GM19463 (cell line): ENCODE results near the gene CDH4.

ENCODE experiments used
- ATAC-seq: cut with Tn5 transposase; IDR thresholded peaks from one replicate; pipeline ENCODE4 v1.9.1; 2021; ENCODE audit warnings: mild to moderate bottlenecking, moderate library complexity; ENCODE audit not compliant: unreplicated experiment

CDH4 gene

GRCh38 chr20:61673152-61673847 lies 421.2 kb downstream of the CDH4 start:
- no peak for ATAC-seq

DNA sequence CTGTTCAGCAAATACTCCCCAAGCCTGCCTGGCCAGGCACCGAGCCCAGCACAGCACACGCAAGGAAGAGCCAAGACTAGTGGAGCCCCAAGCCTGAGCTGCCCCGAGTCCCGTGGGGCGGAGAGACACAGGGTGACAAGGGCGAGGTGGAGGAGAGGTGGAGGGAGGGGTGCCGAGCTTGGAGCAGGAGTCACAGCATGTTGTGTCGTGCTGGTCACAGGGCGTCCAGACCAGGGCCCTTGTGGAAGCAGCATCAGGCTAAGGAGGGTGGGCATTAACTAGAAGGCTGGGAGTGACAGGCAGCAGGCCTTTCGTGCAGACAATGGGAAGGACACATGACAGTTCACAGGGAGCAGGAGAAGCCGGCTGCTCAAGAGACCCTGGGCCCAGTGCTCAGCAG lies 422.1 kb downstream of the CDH4 start:
- no peak for ATAC-seq

DNA sequence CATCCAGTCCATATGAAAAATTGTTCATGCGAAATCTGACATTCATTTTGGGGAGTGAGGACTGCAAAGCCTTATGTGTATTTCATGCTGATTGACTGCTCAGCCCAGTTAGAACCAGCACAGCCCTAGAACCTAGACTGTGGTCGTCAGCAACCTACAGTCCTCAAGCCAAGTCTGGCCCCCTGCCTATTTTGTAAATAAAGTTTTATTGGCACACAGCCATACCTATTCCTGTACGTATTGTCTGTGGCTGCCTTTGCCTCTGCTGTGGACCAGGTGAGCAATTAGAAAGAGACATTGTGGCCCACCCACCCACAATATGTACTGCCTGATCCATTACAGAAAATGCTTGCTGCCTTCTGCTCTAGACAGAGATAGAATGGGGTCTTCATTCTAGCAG lies 422.6 kb downstream of the CDH4 start:
- no peak for ATAC-seq

DNA sequence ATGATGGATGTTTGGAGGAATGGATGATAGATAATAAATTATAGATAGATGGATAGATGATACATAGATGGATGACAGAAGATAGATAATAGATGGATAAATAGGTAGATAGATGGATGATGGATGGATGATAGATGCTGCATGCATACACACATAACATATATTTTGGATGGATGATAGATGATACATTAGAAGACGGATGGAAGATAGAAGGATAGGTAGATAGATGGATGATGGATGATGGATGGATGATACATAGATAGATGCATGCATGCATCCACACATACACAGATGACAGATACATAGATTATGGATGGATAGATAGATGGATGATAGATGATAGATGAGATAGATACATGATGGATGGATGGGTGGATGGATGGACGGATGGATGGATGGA lies 425.9 kb downstream of the CDH4 start:
- no peak for ATAC-seq

DNA sequence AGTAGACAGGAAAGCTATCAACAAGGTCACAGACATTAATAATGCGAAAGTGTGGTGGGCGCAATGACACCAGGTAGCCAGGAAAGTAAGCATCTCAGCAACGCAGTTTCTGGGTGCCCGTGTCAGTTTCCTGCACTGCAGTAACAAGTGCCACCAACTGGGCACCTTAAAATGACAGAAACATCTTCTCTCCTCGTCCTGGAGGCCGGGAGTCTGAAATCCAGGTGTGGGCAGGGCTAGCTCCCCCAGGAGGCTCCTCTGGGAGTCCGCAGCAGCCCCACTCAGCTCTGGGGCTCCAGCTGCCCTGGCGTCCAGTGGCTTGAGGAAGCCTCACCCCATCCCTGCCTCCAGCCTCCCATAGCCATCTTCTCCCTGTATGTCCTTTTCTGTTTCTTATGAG lies 426.4 kb downstream of the CDH4 start:
- no peak for ATAC-seq

DNA sequence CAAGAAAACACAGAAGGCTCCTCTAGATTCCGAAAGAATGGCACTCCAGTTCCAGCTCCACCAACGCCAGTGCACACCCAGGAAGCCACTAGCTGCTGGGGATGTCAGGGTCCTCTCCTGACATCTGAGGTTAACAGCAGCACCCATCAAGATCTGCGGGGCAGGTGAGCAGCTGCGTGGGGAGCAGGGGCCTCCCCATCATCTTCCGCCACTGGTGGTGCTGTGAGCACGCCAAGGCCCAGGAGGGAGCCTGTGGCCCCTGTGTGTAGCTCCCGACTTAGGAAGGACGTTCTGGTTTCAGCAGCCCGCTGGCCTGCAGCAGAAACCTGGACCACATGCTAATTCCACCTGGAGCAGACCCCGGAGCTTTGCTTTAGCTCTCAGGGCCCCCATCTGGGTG lies 427.4 kb downstream of the CDH4 start:
- no peak for ATAC-seq

GRCh38 chr20:61680096-61680495 lies 428.0 kb downstream of the CDH4 start:
- ATAC-seq: no peak

- ATAC-seq: no peak
These were observed 430.3 kb downstream of the CDH4 start for GRCh38 chr20:61682114-61682995.

- ATAC-seq: no peak
These were observed 431.1 kb downstream of the CDH4 start for GRCh38 chr20:61682996-61683681.

- ATAC-seq: no peak
These were observed 431.7 kb downstream of the CDH4 start for GRCh38 chr20:61683721-61684120.

GRCh38 chr20:61684136-61684535 lies 432.1 kb downstream of the CDH4 start:
- no peak for ATAC-seq

DNA sequence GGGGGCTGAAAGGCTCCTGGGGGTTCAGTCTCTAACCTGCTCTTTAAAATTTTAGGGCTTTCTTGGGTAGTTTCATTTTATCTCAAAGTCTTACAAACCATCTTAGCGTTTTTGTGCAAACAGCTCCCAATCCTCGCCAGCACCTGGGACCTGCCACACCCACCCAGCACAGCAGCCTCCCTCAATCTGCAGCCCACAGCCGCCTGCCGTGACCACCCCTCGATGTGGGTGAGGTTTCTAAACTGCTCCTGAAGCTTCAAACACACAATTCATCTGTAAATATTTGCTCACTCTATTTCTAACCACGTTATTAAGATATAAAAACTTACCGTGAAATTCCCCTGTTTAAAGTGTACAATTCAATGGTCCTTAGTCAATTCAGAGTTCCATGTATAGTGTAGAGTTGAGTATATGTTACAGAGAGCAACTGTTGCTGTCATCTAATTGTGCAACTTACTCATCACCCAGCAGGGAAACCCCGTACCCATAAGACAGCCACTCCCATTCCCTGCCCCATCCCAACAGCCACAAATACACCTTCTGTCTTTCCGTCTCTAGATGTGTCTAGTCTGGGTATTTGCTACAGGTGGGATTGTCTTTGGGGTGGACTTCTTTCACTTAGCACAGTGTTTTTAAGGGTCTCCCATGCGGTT lies 432.6 kb downstream of the CDH4 start:
- ATAC-seq: no peak

DNA sequence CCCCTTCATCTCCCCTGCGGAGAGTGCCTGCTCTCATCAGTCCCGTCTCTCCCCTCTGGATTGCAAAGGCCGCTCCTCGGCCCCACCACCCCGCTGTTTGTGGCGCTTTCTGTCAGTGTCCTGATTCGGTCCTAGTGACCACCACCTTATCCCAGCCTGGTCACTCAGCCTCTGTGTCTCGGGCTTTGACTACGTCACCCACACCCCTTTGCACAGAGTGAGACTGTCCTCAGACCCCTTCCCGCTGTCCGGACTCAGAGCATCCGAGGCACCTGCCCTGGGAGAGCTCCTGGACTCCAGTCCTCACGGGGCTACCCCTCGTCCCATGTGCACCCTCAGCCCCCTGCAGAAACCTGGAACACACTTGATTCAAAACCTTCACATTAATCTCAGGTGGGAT lies 433.4 kb downstream of the CDH4 start:
- ATAC-seq: no peak

- ATAC-seq: no peak
These were observed 434.2 kb downstream of the CDH4 start for GRCh38 chr20:61686051-61686936.

GRCh38 chr20:61688411-61688810 lies 436.4 kb downstream of the CDH4 start:
- no peak for ATAC-seq

- no peak for ATAC-seq
These were observed 438.1 kb downstream of the CDH4 start for GRCh38 chr20:61690150-61690549.

- no peak for ATAC-seq
These were observed 439.2 kb downstream of the CDH4 start for GRCh38 chr20:61690993-61691838.

- no peak for ATAC-seq
These were observed 439.9 kb downstream of the CDH4 start for GRCh38 chr20:61691978-61692377.

- ATAC-seq: no peak
These were observed 440.4 kb downstream of the CDH4 start for GRCh38 chr20:61692479-61692878.
